HFFc6 (cell line): ENCODE data around the gene PICALM. TPM values are rescaled to one million over a fixed set of nuclear protein-coding genes. Genes with fewer than 3 reads are reported as not detected.

Source experiments
- DNase-seq: peaks from one replicate; pipeline ENCODE4 v3.0.0-alpha.2; 2018
- H3K27ac Mint-ChIP-seq: 2 replicates; pipeline ENCODE4 v1.8.0; 2020; ENCODE audit warnings: mild to moderate bottlenecking, mixed read lengths
- H3K27me3 Mint-ChIP-seq: 2 replicates; pipeline ENCODE4 v1.8.0; 2021; ENCODE audit warnings: mild to moderate bottlenecking, moderate library complexity, mixed read lengths; ENCODE audit not compliant: insufficient read depth
- H3K36me3 Mint-ChIP-seq: 2 replicates; pipeline ENCODE4 v1.8.0; 2021; ENCODE audit warnings: low read depth, mixed read lengths
- H3K4me1 Mint-ChIP-seq: 2 replicates; pipeline ENCODE4 v1.8.0; 2020; ENCODE audit warnings: low read depth, mixed read lengths
- H3K4me3 Mint-ChIP-seq: 2 replicates; pipeline ENCODE4 v1.8.0; 2020; ENCODE audit warnings: mild to moderate bottlenecking, moderate library complexity, mixed read lengths
- H3K9me3 Mint-ChIP-seq: 2 replicates; pipeline ENCODE4 v1.8.0; 2020; ENCODE audit warnings: mild to moderate bottlenecking, mixed read lengths
- total RNA-seq, 6 experiments: library from RNA; stranded (reverse); fragmentation: NEBNext Ultra II Directional; extraction: Animal tissue kit (Norgen Biotek cat#: 25700); gene quantifications; 2 replicates in 1 of 6; 3 replicates in 5 of 6; pipeline ENCODE4 v1.2.3, GENCODE V29; 2021
- TF ChIP-seq, protein P1 (sequence below): fragments of 200-600 bp; sonication (generic); IDR thresholded peaks from 2 replicates; pipeline ENCODE4 v1.5.0; 2021; ENCODE audit warnings: antibody characterized with exemption, mild to moderate bottlenecking

The PICALM gene
- total RNA-seq, 6 experiments from 2014 or later, result 193 to 267 (median 244) TPM

DNA sequence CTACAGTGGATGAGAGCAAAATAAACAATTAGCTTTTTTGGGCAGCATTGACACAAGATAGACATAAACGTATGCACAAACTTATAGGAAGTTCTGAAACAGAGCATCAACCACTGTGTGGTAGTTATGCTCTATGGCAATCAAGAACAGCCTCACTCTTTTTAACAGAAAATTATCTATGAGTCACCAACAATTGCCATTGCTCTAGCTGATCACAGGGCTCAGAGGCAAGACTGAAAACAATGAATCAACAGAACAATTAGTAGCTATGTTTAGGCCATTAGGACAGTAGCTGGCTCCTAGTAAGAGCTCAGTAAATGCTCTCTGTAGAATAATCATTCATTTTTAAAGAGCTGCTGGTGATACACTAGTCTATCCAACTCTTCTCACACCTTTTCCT, 34.9 kb upstream of the PICALM start:
- H3K4me3 Mint-ChIP-seq, result no peak overlapping the region
- no peak for DNase-seq
- H3K27ac Mint-ChIP-seq, result no peak overlapping the region
- H3K36me3 Mint-ChIP-seq, result no peaks in the 10 kb centered on the region
- TF ChIP-seq, protein P1, sequence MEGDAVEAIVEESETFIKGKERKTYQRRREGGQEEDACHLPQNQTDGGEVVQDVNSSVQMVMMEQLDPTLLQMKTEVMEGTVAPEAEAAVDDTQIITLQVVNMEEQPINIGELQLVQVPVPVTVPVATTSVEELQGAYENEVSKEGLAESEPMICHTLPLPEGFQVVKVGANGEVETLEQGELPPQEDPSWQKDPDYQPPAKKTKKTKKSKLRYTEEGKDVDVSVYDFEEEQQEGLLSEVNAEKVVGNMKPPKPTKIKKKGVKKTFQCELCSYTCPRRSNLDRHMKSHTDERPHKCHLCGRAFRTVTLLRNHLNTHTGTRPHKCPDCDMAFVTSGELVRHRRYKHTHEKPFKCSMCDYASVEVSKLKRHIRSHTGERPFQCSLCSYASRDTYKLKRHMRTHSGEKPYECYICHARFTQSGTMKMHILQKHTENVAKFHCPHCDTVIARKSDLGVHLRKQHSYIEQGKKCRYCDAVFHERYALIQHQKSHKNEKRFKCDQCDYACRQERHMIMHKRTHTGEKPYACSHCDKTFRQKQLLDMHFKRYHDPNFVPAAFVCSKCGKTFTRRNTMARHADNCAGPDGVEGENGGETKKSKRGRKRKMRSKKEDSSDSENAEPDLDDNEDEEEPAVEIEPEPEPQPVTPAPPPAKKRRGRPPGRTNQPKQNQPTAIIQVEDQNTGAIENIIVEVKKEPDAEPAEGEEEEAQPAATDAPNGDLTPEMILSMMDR, result no peak
- H3K27me3 Mint-ChIP-seq, result no peaks in the 10 kb centered on the region
- peaks cover 42% of the 10 kb centered on the region for H3K4me1 Mint-ChIP-seq
- H3K9me3 Mint-ChIP-seq, result no peaks in the 10 kb centered on the region

DNA sequence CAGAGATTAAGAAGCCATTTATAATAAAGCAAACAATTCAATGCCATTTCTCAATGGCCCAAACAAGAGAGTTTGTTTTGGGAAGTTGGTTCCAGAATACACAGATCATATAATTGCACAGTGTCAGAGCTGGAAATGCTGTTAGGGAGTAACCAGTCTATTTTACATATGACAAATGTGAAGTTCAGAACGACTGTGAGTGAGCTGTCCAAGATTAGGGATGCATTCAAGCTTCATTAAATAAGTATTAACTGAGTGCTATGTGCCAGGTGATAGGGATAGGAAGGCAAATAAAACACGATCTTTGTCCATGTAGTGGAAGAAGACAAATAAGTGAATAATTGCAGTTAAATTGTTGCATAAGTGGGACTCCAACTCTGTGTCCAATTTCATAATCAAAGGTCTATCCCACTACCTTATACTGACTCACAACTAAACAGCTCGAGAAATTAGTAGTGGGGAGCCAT, 33.1 kb upstream of the PICALM start:
- peak overlapping the region; percentile 0; the same call in 1 of the 2 replicates for H3K4me3 Mint-ChIP-seq
- no peaks in the 10 kb centered on the region for H3K27me3 Mint-ChIP-seq
- peak overlapping the region; percentile 20; the same call in 1 of the 2 replicates for H3K27ac Mint-ChIP-seq
- no peaks in the 10 kb centered on the region for H3K9me3 Mint-ChIP-seq
- peak; percentile 65 for DNase-seq
- H3K36me3 Mint-ChIP-seq, result no peaks in the 10 kb centered on the region
- peaks cover 34% of the 10 kb centered on the region for H3K4me1 Mint-ChIP-seq
- TF ChIP-seq, protein P1, result no peak

DNA sequence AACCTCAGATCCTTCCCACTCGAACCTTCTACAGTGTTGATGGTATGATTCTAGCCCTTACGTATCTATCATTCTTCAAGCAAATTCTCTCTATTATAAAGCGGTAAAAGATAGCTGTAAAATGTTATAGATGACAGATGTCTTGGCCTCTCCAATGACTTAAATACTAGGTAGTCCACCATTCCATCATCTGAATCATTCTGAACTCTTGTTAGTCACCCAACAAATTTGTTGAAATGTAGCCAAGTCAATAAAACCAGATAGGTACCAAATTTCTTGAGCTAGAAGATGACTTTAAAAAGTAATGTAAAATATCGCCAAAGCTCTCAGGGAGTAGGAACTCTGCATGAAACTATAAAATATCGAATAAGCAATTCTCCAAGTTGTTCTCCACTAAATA, 32.6 kb upstream of the PICALM start:
- Mint-ChIP-seq H3K4me1 (peaks cover 33% of the 10 kb centered on the region), H3K4me3 (peak overlapping the region; percentile 8; the same call in 1 of the 2 replicates), H3K27ac (peak overlapping the region; percentile 20), H3K36me3 (no peaks in the 10 kb centered on the region), H3K27me3 (no peaks in the 10 kb centered on the region), H3K9me3 (no peaks in the 10 kb centered on the region)
- TF ChIP-seq, protein P1, result no peak
- DNase-seq, result peak; percentile 45

DNA sequence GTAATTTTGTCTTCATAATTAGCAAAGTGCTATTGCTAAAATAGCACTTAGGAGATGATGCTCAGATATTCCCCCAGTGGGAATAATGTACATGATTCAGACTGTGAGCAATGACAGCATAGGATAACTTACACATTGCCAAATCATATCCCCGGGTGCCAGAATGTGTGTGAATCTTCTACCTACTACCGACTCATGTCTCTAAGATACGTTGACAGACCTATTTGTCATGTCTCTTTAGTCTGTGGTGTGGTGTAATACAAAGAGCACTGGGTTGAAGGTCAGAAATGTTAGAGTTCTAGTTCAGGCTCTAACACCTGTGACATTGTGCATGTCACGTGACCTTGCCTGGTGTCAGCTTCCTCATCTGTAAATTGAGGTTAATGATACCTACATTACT, 31.0 kb upstream of the PICALM start:
- no peak overlapping the region for H3K4me3 Mint-ChIP-seq
- H3K9me3 Mint-ChIP-seq, result no peaks in the 10 kb centered on the region
- H3K36me3 Mint-ChIP-seq, result no peaks in the 10 kb centered on the region
- H3K27ac Mint-ChIP-seq, result no peak overlapping the region
- H3K27me3 Mint-ChIP-seq, result no peaks in the 10 kb centered on the region
- no peak for DNase-seq
- peaks cover 33% of the 10 kb centered on the region for H3K4me1 Mint-ChIP-seq
- TF ChIP-seq, protein P1, result no peak

DNA sequence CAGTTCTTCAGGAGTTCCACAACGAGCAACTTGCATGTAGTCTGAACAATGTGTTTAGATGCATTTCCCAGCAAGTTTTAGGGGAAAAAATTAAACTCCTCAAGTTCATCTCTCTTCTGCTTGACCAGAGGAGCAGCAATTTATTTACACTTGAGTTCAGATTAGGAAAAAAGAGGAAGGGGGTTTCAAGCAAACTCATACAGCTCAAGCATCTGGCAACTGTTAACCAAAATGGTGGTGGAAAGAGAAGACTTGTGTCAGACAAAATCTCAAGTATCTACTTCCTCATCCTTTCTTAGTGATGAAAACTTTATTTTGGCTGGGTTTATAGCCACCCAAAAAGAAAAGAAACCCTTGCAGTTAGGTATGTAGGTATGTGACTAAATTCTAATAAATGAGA, 29.1 kb upstream of the PICALM start:
- Mint-ChIP-seq H3K4me3 (no peak overlapping the region), H3K27ac (no peak overlapping the region), H3K36me3 (no peaks in the 10 kb centered on the region), H3K4me1 (peaks cover 38% of the 10 kb centered on the region), H3K27me3 (no peaks in the 10 kb centered on the region), H3K9me3 (no peaks in the 10 kb centered on the region)
- TF ChIP-seq, protein P1, result no peak
- DNase-seq, result no peak

DNA sequence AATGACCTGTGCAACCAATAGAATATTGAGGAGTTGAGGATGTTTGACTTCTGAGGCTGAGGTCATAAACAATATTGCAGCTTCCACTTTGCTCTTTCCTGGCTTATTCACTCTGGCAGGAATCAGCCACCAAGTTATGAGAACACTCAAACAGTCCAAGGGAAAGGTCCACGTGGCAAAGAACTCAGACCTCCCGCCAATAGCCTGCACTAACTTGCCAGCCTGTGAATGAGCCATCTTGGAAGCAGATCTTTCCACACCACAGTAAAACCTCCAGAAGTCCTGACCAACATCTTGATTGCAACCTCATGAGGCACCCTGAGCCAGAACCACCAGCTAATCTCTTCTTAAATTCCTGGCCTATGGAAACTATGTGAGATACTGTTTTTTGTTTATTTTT, 22.7 kb upstream of the PICALM start:
- peak; percentile 76 for DNase-seq
- Mint-ChIP-seq H3K27ac (peak overlapping the region; percentile 85), H3K36me3 (no peaks in the 10 kb centered on the region), H3K27me3 (peaks cover 2% of the 10 kb centered on the region; the same call in 1 of the 2 replicates), H3K4me1 (peaks cover 58% of the 10 kb centered on the region), H3K4me3 (peak overlapping the region; percentile 57), H3K9me3 (no peaks in the 10 kb centered on the region)
- TF ChIP-seq, protein P1, result no peak
